HepG2 (cell line): ENCODE results near the gene LRRFIP2.

ENCODE experiments used
- HDAC6 ChIP-seq: fragments of 200-600 bp; sonication (generic); IDR thresholded peaks from 2 replicates; pipeline ENCODE4 v1.7.0; 2017; ENCODE audit warnings: mild to moderate bottlenecking, antibody characterized with exemption, low read length, low read depth
- KAT7 ChIP-seq: IDR thresholded peaks from 2 replicates; pipeline ENCODE4 v1.6.1; 2018; ENCODE audit warnings: borderline replicate concordance, missing compliant biosample characterization
- MEIS2 ChIP-seq: sonication (generic); formaldehyde crosslinking; IDR thresholded peaks from 2 replicates; pipeline ENCODE4 v1.9.0; 2021; ENCODE audit warnings: mild to moderate bottlenecking, missing genetic modification reagents
- POLR2A ChIP-seq, 2 experiments: IDR thresholded peaks; 2 replicates each; pipeline ENCODE4 v1.6.1; 2011; ENCODE audit warnings: low read depth in 2 of 2, low read length in 2 of 2, mild to moderate bottlenecking in 1 of 2, moderate library complexity in 1 of 2; ENCODE audit not compliant: insufficient read depth in 1 of 2
- POLR2AphosphoS5 ChIP-seq: IDR thresholded peaks from 2 replicates; pipeline ENCODE4 v1.6.1; 2012; ENCODE audit warnings: low read depth, low read length
- TCF12 ChIP-seq, 2 experiments: fragments of 450-650 bp in 1 of 2; sonication (generic) in 1 of 2; formaldehyde crosslinking in 1 of 2; IDR thresholded peaks; 2 replicates each; pipeline versions ENCODE4 v1.6.1 to v1.8.0; 2017 to 2022; ENCODE audit warnings: antibody characterized with exemption in 1 of 2, mild to moderate bottlenecking in 1 of 2, missing genetic modification reagents in 1 of 2, moderate library complexity in 1 of 2
- ZNF274 ChIP-seq: sonication (generic); formaldehyde crosslinking; IDR thresholded peaks from 2 replicates; pipeline ENCODE4 v1.5.1; 2020; ENCODE audit warnings: mild to moderate bottlenecking, missing genetic modification reagents
- ZNF3 ChIP-seq: IDR thresholded peaks from 2 replicates; pipeline ENCODE4 v1.7.0; 2017; ENCODE audit warnings: inconsistent platforms
- ZNF589 ChIP-seq: sonication (generic); formaldehyde crosslinking; conservative IDR thresholded peaks from 2 replicates; pipeline ENCODE4 v1.8.0; 2022; ENCODE audit warnings: mild to moderate bottlenecking, moderate library complexity, missing genetic modification reagents

GRCh38 chr3:37031096-37031682 is 143.2 kb downstream of the LRRFIP2 start:
- TF ChIP-seq POLR2A (IDR thresholded peaks at IDR 0.05; ENCODE audit: insufficient read depth in 1 of 2, low read depth in 2 of 2, low read length in 2 of 2) (no peak), MEIS2 (no peak), ZNF274 (CRISPR knock-in tag) (no peak), POLR2AphosphoS5 (no peak), HDAC6 (no peak), ZNF589 (CRISPR knock-in tag) (no peak), TCF12 (IDR thresholded peaks at IDR 0.05) (no peak), TCF12 (CRISPR knock-in tag; IDR thresholded peaks at IDR 0.05) (no peak), ZNF3 (no peak), KAT7 (CRISPR knock-in tag) (no peak)
